ENCODE data around the gene RNF167.

DNA sequence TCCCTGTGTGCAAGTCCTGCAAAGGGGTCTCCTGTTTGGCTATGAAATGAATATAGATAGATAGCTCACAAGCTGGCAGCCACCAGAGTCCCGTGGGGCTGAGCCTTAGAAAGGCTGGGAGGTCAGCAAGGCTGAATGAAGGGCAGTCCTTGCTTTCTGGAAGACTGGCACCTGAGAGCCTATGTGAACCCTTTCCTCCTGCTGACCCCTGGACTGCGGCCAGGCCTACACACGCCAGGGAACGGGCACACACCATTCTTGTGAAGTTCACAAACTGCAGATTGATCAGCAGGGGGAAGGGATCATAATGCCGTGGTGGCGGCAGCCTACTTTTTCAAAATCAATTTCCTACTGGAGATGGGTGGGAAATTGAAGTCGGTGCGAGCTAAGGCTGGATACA lies 41.7 kb upstream of the RNF167 start:
- TF ChIP-seq, protein P1, sequence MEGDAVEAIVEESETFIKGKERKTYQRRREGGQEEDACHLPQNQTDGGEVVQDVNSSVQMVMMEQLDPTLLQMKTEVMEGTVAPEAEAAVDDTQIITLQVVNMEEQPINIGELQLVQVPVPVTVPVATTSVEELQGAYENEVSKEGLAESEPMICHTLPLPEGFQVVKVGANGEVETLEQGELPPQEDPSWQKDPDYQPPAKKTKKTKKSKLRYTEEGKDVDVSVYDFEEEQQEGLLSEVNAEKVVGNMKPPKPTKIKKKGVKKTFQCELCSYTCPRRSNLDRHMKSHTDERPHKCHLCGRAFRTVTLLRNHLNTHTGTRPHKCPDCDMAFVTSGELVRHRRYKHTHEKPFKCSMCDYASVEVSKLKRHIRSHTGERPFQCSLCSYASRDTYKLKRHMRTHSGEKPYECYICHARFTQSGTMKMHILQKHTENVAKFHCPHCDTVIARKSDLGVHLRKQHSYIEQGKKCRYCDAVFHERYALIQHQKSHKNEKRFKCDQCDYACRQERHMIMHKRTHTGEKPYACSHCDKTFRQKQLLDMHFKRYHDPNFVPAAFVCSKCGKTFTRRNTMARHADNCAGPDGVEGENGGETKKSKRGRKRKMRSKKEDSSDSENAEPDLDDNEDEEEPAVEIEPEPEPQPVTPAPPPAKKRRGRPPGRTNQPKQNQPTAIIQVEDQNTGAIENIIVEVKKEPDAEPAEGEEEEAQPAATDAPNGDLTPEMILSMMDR (IDR thresholded peaks at IDR 0.05; ENCODE audit: poor library complexity) = no peak
- no peak for TF ChIP-seq EZH2 (IDR thresholded peaks at IDR 0.05; ENCODE audit: borderline replicate concordance)
